ENCODE measurements around the gene DOK5.

DNA sequence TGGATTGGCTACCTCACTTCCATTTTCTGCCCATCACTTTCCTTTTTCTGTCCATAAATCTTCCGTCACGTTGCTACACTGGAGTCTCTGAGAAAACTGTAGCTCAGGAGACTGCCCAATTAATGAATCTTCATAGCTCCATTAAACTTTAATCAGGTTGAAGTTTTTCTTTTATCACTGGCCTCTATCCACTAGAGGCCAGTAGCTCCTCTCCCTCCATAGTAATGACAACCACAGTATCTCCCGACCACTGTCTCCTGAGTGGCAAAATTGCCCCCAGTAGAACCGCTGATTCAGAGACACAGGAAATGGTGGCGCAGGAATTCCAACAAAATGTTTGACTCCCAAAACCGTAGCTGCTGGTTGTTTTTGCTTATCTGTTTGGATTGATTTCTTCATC, 18.4 kb upstream of the DOK5 start:
- TF ChIP-seq, protein P1, sequence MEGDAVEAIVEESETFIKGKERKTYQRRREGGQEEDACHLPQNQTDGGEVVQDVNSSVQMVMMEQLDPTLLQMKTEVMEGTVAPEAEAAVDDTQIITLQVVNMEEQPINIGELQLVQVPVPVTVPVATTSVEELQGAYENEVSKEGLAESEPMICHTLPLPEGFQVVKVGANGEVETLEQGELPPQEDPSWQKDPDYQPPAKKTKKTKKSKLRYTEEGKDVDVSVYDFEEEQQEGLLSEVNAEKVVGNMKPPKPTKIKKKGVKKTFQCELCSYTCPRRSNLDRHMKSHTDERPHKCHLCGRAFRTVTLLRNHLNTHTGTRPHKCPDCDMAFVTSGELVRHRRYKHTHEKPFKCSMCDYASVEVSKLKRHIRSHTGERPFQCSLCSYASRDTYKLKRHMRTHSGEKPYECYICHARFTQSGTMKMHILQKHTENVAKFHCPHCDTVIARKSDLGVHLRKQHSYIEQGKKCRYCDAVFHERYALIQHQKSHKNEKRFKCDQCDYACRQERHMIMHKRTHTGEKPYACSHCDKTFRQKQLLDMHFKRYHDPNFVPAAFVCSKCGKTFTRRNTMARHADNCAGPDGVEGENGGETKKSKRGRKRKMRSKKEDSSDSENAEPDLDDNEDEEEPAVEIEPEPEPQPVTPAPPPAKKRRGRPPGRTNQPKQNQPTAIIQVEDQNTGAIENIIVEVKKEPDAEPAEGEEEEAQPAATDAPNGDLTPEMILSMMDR (conservative IDR thresholded peaks at IDR 0.05; ENCODE audit: low read length): no peak
- TF ChIP-seq EZH2phosphoT487 (IDR thresholded peaks at IDR 0.05; ENCODE audit: borderline replicate concordance): no peak

Measured in Loucy (cell line).